ENCODE measurements around the gene CLPX.

Gene CLPX

DNA sequence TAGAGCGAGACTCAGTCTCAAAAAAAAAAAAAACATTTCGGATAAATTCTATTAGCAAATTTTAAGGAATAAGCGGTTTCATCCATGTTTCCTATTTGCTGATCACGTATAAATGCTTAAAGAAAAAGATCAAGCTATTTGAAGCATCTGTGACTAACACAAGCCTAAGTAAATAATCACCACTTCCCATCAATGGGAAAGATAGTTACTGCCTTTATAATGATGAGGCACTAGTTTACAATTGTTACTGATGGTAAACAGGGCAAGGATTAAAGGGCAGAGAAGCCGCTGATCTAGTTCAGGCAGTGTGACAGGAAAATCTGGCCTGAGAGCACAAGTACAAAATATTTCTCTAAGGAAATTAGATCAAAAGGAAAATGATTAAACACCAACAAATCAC lies 13.7 kb downstream of the CLPX start:
- Histone ChIP-seq H3K4me3 (ENCODE audit: low read length) (no peak overlapping the region), H3K27ac (ENCODE audit: low read length) (no peak overlapping the region), H3K27me3 (replicated peaks; ENCODE audit: insufficient read depth, low read length) (no peaks in the 10 kb centered on the region), H4K20me1 (ENCODE audit: insufficient read depth, low read length) (peaks cover 4% of the 10 kb centered on the region; the same call in 1 of the 2 replicates), H3K36me3 (replicated peaks; ENCODE audit: insufficient read depth, low read length) (no peaks in the 10 kb centered on the region; the same call in none of the 2 replicates), H3K9ac (ENCODE audit: low read length) (no peak overlapping the region), H3F3A (ENCODE audit: insufficient read depth, low read length) (no peaks in the 10 kb centered on the region), H3K9me2 (replicated peaks; ENCODE audit: insufficient read depth, low read length) (no peaks in the 10 kb centered on the region), H3K79me2 (ENCODE audit: low read length) (peaks cover 42% of the 10 kb centered on the region), H3K9me3 (replicated peaks; ENCODE audit: insufficient read depth, low read length) (no peaks in the 10 kb centered on the region), H2AFZ (ENCODE audit: low read length) (no peak overlapping the region), H3K4me1 (ENCODE audit: low read length) (no peaks in the 10 kb centered on the region), H3K4me2 (ENCODE audit: low read depth, low read length) (no peak overlapping the region)
- TF ChIP-seq, protein P1, sequence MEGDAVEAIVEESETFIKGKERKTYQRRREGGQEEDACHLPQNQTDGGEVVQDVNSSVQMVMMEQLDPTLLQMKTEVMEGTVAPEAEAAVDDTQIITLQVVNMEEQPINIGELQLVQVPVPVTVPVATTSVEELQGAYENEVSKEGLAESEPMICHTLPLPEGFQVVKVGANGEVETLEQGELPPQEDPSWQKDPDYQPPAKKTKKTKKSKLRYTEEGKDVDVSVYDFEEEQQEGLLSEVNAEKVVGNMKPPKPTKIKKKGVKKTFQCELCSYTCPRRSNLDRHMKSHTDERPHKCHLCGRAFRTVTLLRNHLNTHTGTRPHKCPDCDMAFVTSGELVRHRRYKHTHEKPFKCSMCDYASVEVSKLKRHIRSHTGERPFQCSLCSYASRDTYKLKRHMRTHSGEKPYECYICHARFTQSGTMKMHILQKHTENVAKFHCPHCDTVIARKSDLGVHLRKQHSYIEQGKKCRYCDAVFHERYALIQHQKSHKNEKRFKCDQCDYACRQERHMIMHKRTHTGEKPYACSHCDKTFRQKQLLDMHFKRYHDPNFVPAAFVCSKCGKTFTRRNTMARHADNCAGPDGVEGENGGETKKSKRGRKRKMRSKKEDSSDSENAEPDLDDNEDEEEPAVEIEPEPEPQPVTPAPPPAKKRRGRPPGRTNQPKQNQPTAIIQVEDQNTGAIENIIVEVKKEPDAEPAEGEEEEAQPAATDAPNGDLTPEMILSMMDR (IDR thresholded peaks at IDR 0.05; ENCODE audit: low read length), result no peak
- TF ChIP-seq EZH2 (optimal IDR thresholded peaks at IDR 0.05; ENCODE audit: low read depth, low read length) (no peak), EZH2phosphoT487 (IDR thresholded peaks at IDR 0.05; ENCODE audit: low read length) (no peak)
- DNase-seq, result no peak

DNA sequence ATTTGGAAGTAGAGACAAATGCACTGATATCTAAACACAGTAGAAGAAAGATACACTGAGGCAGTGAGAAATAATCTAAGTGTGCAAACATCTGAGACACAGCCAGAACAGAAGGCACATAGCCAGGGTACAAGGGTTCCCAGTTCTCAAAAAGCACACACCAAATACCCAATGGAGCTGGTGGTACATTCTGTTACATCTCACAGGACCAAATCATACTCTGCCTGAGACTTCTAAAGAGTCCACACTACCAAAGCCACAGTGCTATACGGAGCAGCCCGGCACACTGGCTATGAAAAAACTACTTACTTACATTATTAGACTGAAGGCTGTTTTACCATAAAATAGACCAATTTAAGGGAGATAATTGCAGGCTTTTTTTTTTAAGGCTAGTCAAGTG lies 19.3 kb downstream of the CLPX start:
- TF ChIP-seq EZH2 (optimal IDR thresholded peaks at IDR 0.05; ENCODE audit: low read depth, low read length), result no peak
- TF ChIP-seq, protein P1 (IDR thresholded peaks at IDR 0.05; ENCODE audit: low read length), result no peak
- no peak for TF ChIP-seq EZH2phosphoT487 (IDR thresholded peaks at IDR 0.05; ENCODE audit: low read length)
- no peak overlapping the region for H3K4me2 ChIP-seq (ENCODE audit: low read depth, low read length)
- no peaks in the 10 kb centered on the region for H3K9me2 ChIP-seq (replicated peaks; ENCODE audit: insufficient read depth, low read length)
- no peaks in the 10 kb centered on the region for H3K9me3 ChIP-seq (replicated peaks; ENCODE audit: insufficient read depth, low read length)
- H3K36me3 ChIP-seq (replicated peaks; ENCODE audit: insufficient read depth, low read length), result no peaks in the 10 kb centered on the region; the same call in 1 of the 2 replicates
- no peaks in the 10 kb centered on the region for H3F3A ChIP-seq (ENCODE audit: insufficient read depth, low read length)
- 0 out of 2 replicates have a peak, but pooled peaks cover 3% of the 10 kb centered on the region for H3K4me1 ChIP-seq (ENCODE audit: low read length)
- peaks cover 27% of the 10 kb centered on the region for H3K79me2 ChIP-seq (ENCODE audit: low read length)
- no peak overlapping the region for H2AFZ ChIP-seq (ENCODE audit: low read length)
- no peak overlapping the region for H3K9ac ChIP-seq (ENCODE audit: low read length)
- no peak overlapping the region for H3K4me3 ChIP-seq (ENCODE audit: low read length)
- H3K27me3 ChIP-seq (replicated peaks; ENCODE audit: insufficient read depth, low read length), result no peaks in the 10 kb centered on the region
- H3K27ac ChIP-seq (ENCODE audit: low read length), result no peak overlapping the region
- no peaks in the 10 kb centered on the region for H4K20me1 ChIP-seq (ENCODE audit: insufficient read depth, low read length)
- no peak for DNase-seq

DNA sequence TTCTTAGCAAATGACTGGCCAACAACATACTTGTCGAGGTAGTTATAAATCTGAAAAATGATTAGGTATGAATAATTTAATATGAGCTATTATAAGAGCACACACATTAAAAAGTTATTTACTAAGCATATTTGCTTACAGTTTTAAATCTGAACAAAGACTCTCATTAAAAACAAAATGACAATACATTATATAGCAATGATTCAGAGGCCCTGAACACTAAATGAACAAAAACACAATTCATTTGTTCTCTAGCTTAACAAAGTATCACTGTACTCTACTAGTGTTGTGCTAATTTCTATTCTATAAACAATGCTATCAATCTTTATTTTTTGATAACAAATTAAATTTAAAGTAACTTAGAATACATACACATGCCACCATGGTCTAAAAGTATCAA lies 21.0 kb downstream of the CLPX start:
- Histone ChIP-seq H3F3A (ENCODE audit: insufficient read depth, low read length) (no peaks in the 10 kb centered on the region), H3K27ac (ENCODE audit: low read length) (no peak overlapping the region), H3K4me3 (ENCODE audit: low read length) (no peak overlapping the region), H3K4me1 (ENCODE audit: low read length) (0 out of 2 replicates have a peak, but pooled peaks cover 5% of the 10 kb centered on the region), H3K9ac (ENCODE audit: low read length) (no peak overlapping the region), H3K36me3 (replicated peaks; ENCODE audit: insufficient read depth, low read length) (peaks cover 3% of the 10 kb centered on the region; the same call in 1 of the 2 replicates), H3K9me2 (replicated peaks; ENCODE audit: insufficient read depth, low read length) (no peaks in the 10 kb centered on the region), H3K9me3 (replicated peaks; ENCODE audit: insufficient read depth, low read length) (no peaks in the 10 kb centered on the region), H3K4me2 (ENCODE audit: low read depth, low read length) (no peak overlapping the region), H4K20me1 (ENCODE audit: insufficient read depth, low read length) (no peaks in the 10 kb centered on the region), H3K27me3 (replicated peaks; ENCODE audit: insufficient read depth, low read length) (no peaks in the 10 kb centered on the region), H3K79me2 (ENCODE audit: low read length) (peaks cover 21% of the 10 kb centered on the region), H2AFZ (ENCODE audit: low read length) (no peak overlapping the region)
- TF ChIP-seq, protein P1 (IDR thresholded peaks at IDR 0.05; ENCODE audit: low read length), result no peak
- TF ChIP-seq EZH2phosphoT487 (IDR thresholded peaks at IDR 0.05; ENCODE audit: low read length) (no peak), EZH2 (optimal IDR thresholded peaks at IDR 0.05; ENCODE audit: low read depth, low read length) (no peak)
- no peak for DNase-seq
